ENCODE measurements around the gene GTSE1. TPM values are rescaled to one million over a fixed set of nuclear protein-coding genes. Genes with fewer than 3 reads are reported as not detected.

Gene GTSE1
- total and polyA plus RNA-seq, 2 of the 13 experiments (the other 11 are each of a cell fraction or from before 2014, with no cell fraction given), result 10.7 to 13.5 TPM

DNA sequence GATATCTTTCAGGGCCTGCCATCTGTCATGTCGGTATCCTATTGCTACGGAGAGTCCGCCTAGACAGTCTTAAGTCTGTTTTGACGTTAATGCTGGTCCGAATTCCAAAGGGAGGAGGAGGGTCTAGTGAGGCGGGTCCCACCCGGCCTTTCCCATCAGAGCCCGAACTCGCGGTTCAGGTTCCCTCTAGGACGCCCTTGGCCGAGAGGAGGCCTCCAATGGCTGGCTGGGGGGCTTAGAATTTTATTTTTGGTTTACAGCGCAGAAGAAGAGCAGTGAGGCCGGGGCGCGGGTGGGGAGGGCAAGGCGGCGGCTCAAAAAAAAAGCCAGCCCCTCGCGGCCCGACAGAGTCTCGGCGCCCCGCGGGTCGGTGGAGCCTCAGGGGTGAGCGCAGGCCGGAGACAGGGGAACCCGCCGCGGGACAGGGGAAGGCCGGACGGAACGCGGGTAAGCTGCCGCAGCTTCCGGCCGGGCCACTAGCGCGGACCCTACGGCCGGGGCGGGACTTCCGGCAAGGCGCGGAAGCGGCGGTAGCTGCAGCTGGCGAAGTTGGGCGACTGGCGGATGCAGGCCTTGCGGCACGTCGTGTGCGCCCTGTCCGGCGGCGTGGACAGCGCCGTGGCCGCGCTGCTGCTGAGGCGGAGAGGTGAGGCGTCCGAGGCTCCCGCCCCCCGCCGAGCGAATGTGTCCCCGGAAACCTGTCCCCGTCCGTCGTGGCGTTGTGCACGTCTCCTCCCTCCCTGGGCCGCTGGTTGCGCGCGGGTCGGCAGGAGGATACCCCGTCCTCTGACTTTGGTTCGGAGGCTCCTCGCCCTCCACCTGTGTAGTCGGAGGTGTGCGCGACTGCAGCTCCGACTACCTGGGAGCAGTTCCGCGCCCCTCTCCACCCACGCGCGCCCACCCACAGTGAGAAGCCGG is 38.8 kb downstream of the GTSE1 start, which contains the start of gene TRMU (continued):
- peak; percentile 55; the same call in 1 of the 2 replicates for TF ChIP-seq ZNF501 (CRISPR knock-in tag; IDR thresholded peaks at IDR 0.05)
- 0 out of 2 replicates have a peak, but pooled peaks have one; percentile 65 for TF ChIP-seq ZNF264 (CRISPR knock-in tag; IDR thresholded peaks at IDR 0.05)
- TF ChIP-seq MLLT10 (CRISPR knock-in tag; IDR thresholded peaks at IDR 0.05), result no peak
- TF ChIP-seq SMAD1 (CRISPR knock-in tag; IDR thresholded peaks at IDR 0.05; ENCODE audit: borderline replicate concordance, low read depth), result peak; percentile 95; the same call in 1 of the 2 replicates
- peak; percentile 74; the same call in 1 of the 2 replicates for TF ChIP-seq ZNF431 (CRISPR knock-in tag; IDR thresholded peaks at IDR 0.05; ENCODE audit: borderline replicate concordance, low read depth)
- no peak for TF ChIP-seq POLR2AphosphoS2 (IDR thresholded peaks at IDR 0.05; ENCODE audit: low read depth, low read length)
- peak; percentile 82; the same call in 1 of the 2 replicates for TF ChIP-seq ZSCAN21 (CRISPR knock-in tag; IDR thresholded peaks at IDR 0.05; ENCODE audit: borderline replicate concordance)
- peak; percentile 94 for TF ChIP-seq ZNF687 (CRISPR knock-in tag; IDR thresholded peaks at IDR 0.05)
- peak; percentile 85 for TF ChIP-seq SMAD3 (CRISPR knock-in tag; IDR thresholded peaks at IDR 0.05)
- TF ChIP-seq ZNF562 (CRISPR knock-in tag; IDR thresholded peaks at IDR 0.05; ENCODE audit: borderline replicate concordance), result no peak
- 0 out of 2 replicates have a peak, but pooled peaks have one; percentile 47 for TF ChIP-seq MYNN (CRISPR knock-in tag; IDR thresholded peaks at IDR 0.05; ENCODE audit: low read depth)
- no peak for TF ChIP-seq NFE2L1 (CRISPR knock-in tag; IDR thresholded peaks at IDR 0.05; ENCODE audit: borderline replicate concordance)
- TF ChIP-seq SMARCE1 (IDR thresholded peaks at IDR 0.05; ENCODE audit: borderline replicate concordance), result no peak
- peak; percentile 74; the same call in 1 of the 2 replicates for TF ChIP-seq PAX8 (CRISPR knock-in tag; IDR thresholded peaks at IDR 0.05; ENCODE audit: borderline replicate concordance)
- TF ChIP-seq ZSCAN9 (CRISPR knock-in tag; IDR thresholded peaks at IDR 0.05; ENCODE audit: borderline replicate concordance), result peak; percentile 64; the same call in 1 of the 2 replicates
- TF ChIP-seq CREM (IDR thresholded peaks at IDR 0.05), result no peak
- no peak for TF ChIP-seq CREM (CRISPR knock-in tag; IDR thresholded peaks at IDR 0.05)
- TF ChIP-seq KLF12 (CRISPR knock-in tag; IDR thresholded peaks at IDR 0.05; ENCODE audit: borderline replicate concordance), result 0 out of 2 replicates have a peak, but pooled peaks have one; percentile 60
- peak; percentile 95 for TF ChIP-seq ZNF552 (CRISPR knock-in tag; IDR thresholded peaks at IDR 0.05; ENCODE audit: borderline replicate concordance)
- peak; percentile 95 for TF ChIP-seq THAP11 (CRISPR knock-in tag; IDR thresholded peaks at IDR 0.05)
- TF ChIP-seq KLF15 (CRISPR knock-in tag; IDR thresholded peaks at IDR 0.05; ENCODE audit: borderline replicate concordance), result no peak
- TF ChIP-seq NR2F1 (CRISPR knock-in tag; IDR thresholded peaks at IDR 0.05), result no peak
- no peak for TF ChIP-seq ONECUT2 (CRISPR knock-in tag; IDR thresholded peaks at IDR 0.05)
- no peak for TF ChIP-seq MATR3 (CRISPR knock-in tag; IDR thresholded peaks at IDR 0.05)

Data from HepG2 (cell line).